ENCODE measurements around the gene HOXA5.

HOXA5 gene

GRCh38 chr7:27116031-27116961 lies 27.2 kb downstream of the HOXA5 start:
- DNase-seq, result no peak
- H3F3A ChIP-seq (ENCODE audit: insufficient read depth, low read length), result no peaks in the 10 kb centered on the region
- H3K36me3 ChIP-seq (replicated peaks; ENCODE audit: insufficient read depth, low read length), result no peaks in the 10 kb centered on the region
- H3K4me3 ChIP-seq (ENCODE audit: low read length), result no peak overlapping the region
- H3K4me1 ChIP-seq (ENCODE audit: low read length), result no peaks in the 10 kb centered on the region
- H2AFZ ChIP-seq (ENCODE audit: low read length), result no peak overlapping the region
- no peaks in the 10 kb centered on the region for H3K9me2 ChIP-seq (replicated peaks; ENCODE audit: insufficient read depth, low read length)
- TF ChIP-seq, protein P1, sequence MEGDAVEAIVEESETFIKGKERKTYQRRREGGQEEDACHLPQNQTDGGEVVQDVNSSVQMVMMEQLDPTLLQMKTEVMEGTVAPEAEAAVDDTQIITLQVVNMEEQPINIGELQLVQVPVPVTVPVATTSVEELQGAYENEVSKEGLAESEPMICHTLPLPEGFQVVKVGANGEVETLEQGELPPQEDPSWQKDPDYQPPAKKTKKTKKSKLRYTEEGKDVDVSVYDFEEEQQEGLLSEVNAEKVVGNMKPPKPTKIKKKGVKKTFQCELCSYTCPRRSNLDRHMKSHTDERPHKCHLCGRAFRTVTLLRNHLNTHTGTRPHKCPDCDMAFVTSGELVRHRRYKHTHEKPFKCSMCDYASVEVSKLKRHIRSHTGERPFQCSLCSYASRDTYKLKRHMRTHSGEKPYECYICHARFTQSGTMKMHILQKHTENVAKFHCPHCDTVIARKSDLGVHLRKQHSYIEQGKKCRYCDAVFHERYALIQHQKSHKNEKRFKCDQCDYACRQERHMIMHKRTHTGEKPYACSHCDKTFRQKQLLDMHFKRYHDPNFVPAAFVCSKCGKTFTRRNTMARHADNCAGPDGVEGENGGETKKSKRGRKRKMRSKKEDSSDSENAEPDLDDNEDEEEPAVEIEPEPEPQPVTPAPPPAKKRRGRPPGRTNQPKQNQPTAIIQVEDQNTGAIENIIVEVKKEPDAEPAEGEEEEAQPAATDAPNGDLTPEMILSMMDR (IDR thresholded peaks at IDR 0.05; ENCODE audit: low read length), result no peak
- TF ChIP-seq EZH2phosphoT487 (IDR thresholded peaks at IDR 0.05; ENCODE audit: low read length) (no peak), EZH2 (optimal IDR thresholded peaks at IDR 0.05; ENCODE audit: low read depth, low read length) (no peak)
- H3K79me2 ChIP-seq (ENCODE audit: low read length), result no peaks in the 10 kb centered on the region
- H3K27me3 ChIP-seq (replicated peaks; ENCODE audit: insufficient read depth, low read length), result peaks cover 30% of the 10 kb centered on the region; the same call in 1 of the 2 replicates
- no peaks in the 10 kb centered on the region for H3K9me3 ChIP-seq (replicated peaks; ENCODE audit: insufficient read depth, low read length)
- H4K20me1 ChIP-seq (ENCODE audit: insufficient read depth, low read length), result no peaks in the 10 kb centered on the region
- no peak overlapping the region for H3K4me2 ChIP-seq (ENCODE audit: low read depth, low read length)
- no peak overlapping the region for H3K9ac ChIP-seq (ENCODE audit: low read length)
- H3K27ac ChIP-seq (ENCODE audit: low read length), result no peak overlapping the region

- no peaks in the 10 kb centered on the region for H4K20me1 ChIP-seq (ENCODE audit: insufficient read depth, low read length)
- no peak overlapping the region for H3K4me2 ChIP-seq (ENCODE audit: low read depth, low read length)
Observed at GRCh38 chr7:27115221-27116026, 28.1 kb downstream of the HOXA5 start.

DNA sequence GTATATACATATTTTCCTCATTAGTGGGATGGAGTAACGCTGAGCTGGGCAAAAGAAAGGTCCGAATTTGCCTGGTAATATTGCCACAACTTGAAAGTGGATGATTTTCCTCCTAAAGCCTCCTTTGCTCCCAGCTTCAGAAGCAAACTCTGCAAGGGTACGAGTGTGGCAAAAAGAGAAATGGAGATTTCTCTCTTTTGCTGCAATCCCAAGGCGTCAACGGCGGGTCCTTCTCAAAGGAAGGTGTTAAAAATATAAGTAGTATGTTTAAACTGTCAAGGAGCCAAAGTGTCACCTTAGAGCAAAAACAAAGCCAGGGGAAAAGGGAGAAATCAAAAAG lies 28.6 kb downstream of the HOXA5 start:
- Histone ChIP-seq H3K4me3 (ENCODE audit: low read length) (no peak overlapping the region), H3K27ac (ENCODE audit: low read length) (no peak overlapping the region), H3F3A (ENCODE audit: insufficient read depth, low read length) (no peaks in the 10 kb centered on the region), H4K20me1 (ENCODE audit: insufficient read depth, low read length) (no peaks in the 10 kb centered on the region), H3K27me3 (replicated peaks; ENCODE audit: insufficient read depth, low read length) (peaks cover 30% of the 10 kb centered on the region; the same call in 1 of the 2 replicates), H3K4me2 (ENCODE audit: low read depth, low read length) (no peak overlapping the region), H3K79me2 (ENCODE audit: low read length) (no peaks in the 10 kb centered on the region), H3K36me3 (replicated peaks; ENCODE audit: insufficient read depth, low read length) (no peaks in the 10 kb centered on the region), H3K9ac (ENCODE audit: low read length) (no peak overlapping the region), H2AFZ (ENCODE audit: low read length) (no peak overlapping the region), H3K4me1 (ENCODE audit: low read length) (no peaks in the 10 kb centered on the region), H3K9me3 (replicated peaks; ENCODE audit: insufficient read depth, low read length) (no peaks in the 10 kb centered on the region), H3K9me2 (replicated peaks; ENCODE audit: insufficient read depth, low read length) (no peaks in the 10 kb centered on the region)
- TF ChIP-seq EZH2phosphoT487 (IDR thresholded peaks at IDR 0.05; ENCODE audit: low read length) (no peak), EZH2 (optimal IDR thresholded peaks at IDR 0.05; ENCODE audit: low read depth, low read length) (no peak)
- TF ChIP-seq, protein P1 (IDR thresholded peaks at IDR 0.05; ENCODE audit: low read length), result no peak
- DNase-seq, result no peak

More at GRCh38 chr7:27115221-27116026, 28.1 kb downstream of the HOXA5 start:
- no peak for TF ChIP-seq EZH2phosphoT487 (IDR thresholded peaks at IDR 0.05; ENCODE audit: low read length)
- TF ChIP-seq EZH2 (optimal IDR thresholded peaks at IDR 0.05; ENCODE audit: low read depth, low read length), result no peak
- TF ChIP-seq, protein P1 (IDR thresholded peaks at IDR 0.05; ENCODE audit: low read length), result no peak
- Histone ChIP-seq H3K4me1 (ENCODE audit: low read length) (no peaks in the 10 kb centered on the region), H3K9me2 (replicated peaks; ENCODE audit: insufficient read depth, low read length) (no peaks in the 10 kb centered on the region), H2AFZ (ENCODE audit: low read length) (no peak overlapping the region), H3K27ac (ENCODE audit: low read length) (no peak overlapping the region), H3K36me3 (replicated peaks; ENCODE audit: insufficient read depth, low read length) (no peaks in the 10 kb centered on the region), H3K4me3 (ENCODE audit: low read length) (no peak overlapping the region), H3K79me2 (ENCODE audit: low read length) (no peaks in the 10 kb centered on the region), H3F3A (ENCODE audit: insufficient read depth, low read length) (no peaks in the 10 kb centered on the region), H3K27me3 (replicated peaks; ENCODE audit: insufficient read depth, low read length) (peaks cover 30% of the 10 kb centered on the region; the same call in 1 of the 2 replicates), H3K9me3 (replicated peaks; ENCODE audit: insufficient read depth, low read length) (no peaks in the 10 kb centered on the region), H3K9ac (ENCODE audit: low read length) (no peak overlapping the region)
- no peak for DNase-seq

Data from MM.1S (cell line).